K562 (cell line): Measurements from ENCODE around the gene CMBL.

Source experiments
- BMI1 ChIP-seq: fragments of 150-350 bp; IDR thresholded peaks from 2 replicates; pipeline ENCODE4 v1.6.1; 2014; ENCODE audit warnings: low read length
- CTCF ChIP-seq, 3 experiments: IDR thresholded peaks in 2 of 3; conservative IDR thresholded peaks in 1 of 3; 2 replicates each; pipeline ENCODE4 v1.5.1; 2011 to 2012; ENCODE audit warnings: low read length in 3 of 3, mild to moderate bottlenecking in 3 of 3, control low read depth in 2 of 3, improper control_type of control experiment in 1 of 3, inconsistent platforms in 1 of 3, low read depth in 1 of 3, mixed read lengths in 1 of 3, moderate library complexity in 1 of 3; ENCODE audit not compliant: insufficient read depth in 2 of 3
- GABPB2 ChIP-seq: fragments of 250-450 bp; sonication (Bioruptor Pico); conservative IDR thresholded peaks from 2 replicates; pipeline ENCODE4 v1.5.1; 2021; ENCODE audit warnings: mild to moderate bottlenecking
- KLF13 ChIP-seq: fragments of 450-650 bp; IDR thresholded peaks from 2 replicates; pipeline ENCODE4 v1.6.1; 2016; ENCODE audit warnings: missing genetic modification characterization, low read depth, mild to moderate bottlenecking, missing compliant biosample characterization, moderate library complexity, borderline replicate concordance
- MTF1 ChIP-seq: fragments of 250-450 bp; sonication (Bioruptor Pico); IDR thresholded peaks from 2 replicates; pipeline ENCODE4 v1.9.0; 2021; ENCODE audit warnings: moderate library complexity, mild to moderate bottlenecking, inconsistent platforms, borderline replicate concordance

- no peak for TF ChIP-seq KLF13
- no peak for TF ChIP-seq BMI1
- no peak for TF ChIP-seq CTCF (IDR thresholded peaks at IDR 0.05 in 2 of 3, conservative IDR thresholded peaks at IDR 0.05 in 1 of 3; ENCODE audit: insufficient read depth in 2 of 3, low read depth in 1 of 3, low read length in 3 of 3)
- TF ChIP-seq MTF1: no peak
- no peak for TF ChIP-seq GABPB2 (CRISPR knock-in tag)
These were observed 4.5 kb downstream of the CMBL start for GRCh38 chr5:10303201-10303600.
